Prostate gland (tissue), 2 donors: ENCODE data around the gene CDH26.

Experiments
- CTCF ChIP-seq, 4 experiments: fragments of 200-600 bp in 2 of 4; fragments of 450-650 bp in 2 of 4; sonication (generic) in 2 of 4; IDR thresholded peaks; 1 replicate in 3 of 4; 2 replicates in 1 of 4; pipeline ENCODE4 v1.5.1; 2016 to 2019; ENCODE audit warnings: antibody characterized with exemption in 4 of 4, mild to moderate bottlenecking in 2 of 4, moderate library complexity in 2 of 4
- POLR2A ChIP-seq: fragments of 450-650 bp; IDR thresholded peaks from one replicate; pipeline ENCODE4 v1.6.1; 2016; ENCODE audit warnings: antibody characterized with exemption, mild to moderate bottlenecking
- POLR2AphosphoS5 ChIP-seq: sonication (generic); formaldehyde crosslinking; IDR thresholded peaks from one replicate; pipeline ENCODE4 v1.6.1; 2017; ENCODE audit warnings: antibody characterized with exemption

GRCh38 chr20:59987135-59987534 is 28.9 kb downstream of the CDH26 start:
- TF ChIP-seq CTCF (IDR thresholded peaks at IDR 0.05) (no peak), POLR2A (no peak), POLR2AphosphoS5 (no peak)
